Measurements from ENCODE around the gene TCHHL1. TPM values are rescaled to one million over a fixed set of nuclear protein-coding genes. Genes with fewer than 3 reads are reported as not detected.

The TCHHL1 gene
- total RNA-seq, 1 experiment from 2014 or later = not detected

GRCh38 chr1:152071123-152071522, 17.7 kb downstream of the TCHHL1 start:
- Histone ChIP-seq H3K9me2 (ENCODE audit: insufficient read depth) (no peaks in the 10 kb centered on the region), H3K4me1 (ENCODE audit: control insufficient read depth in 1 of 2, insufficient read depth in 2 of 2, low read length in 2 of 2) (no peaks in the 10 kb centered on the region), H3K27ac (ENCODE audit: low read depth, low read length) (no peak overlapping the region), H3K4me2 (ENCODE audit: low read length) (no peak overlapping the region), H3K4me3 (replicated peaks in 1 of 2; ENCODE audit: low read depth in 1 of 2, low read length in 2 of 2) (no peak overlapping the region), H3K9me3 (ENCODE audit: control insufficient read depth in 1 of 2, insufficient read depth in 1 of 2, low read depth in 1 of 2, low read length in 2 of 2) (no peaks in the 10 kb centered on the region), H4K20me1 (ENCODE audit: insufficient read depth) (no peaks in the 10 kb centered on the region), H3K9ac (ENCODE audit: low read length) (no peak overlapping the region), H3K27me3 (ENCODE audit: insufficient read depth, low read length) (peaks cover 47% of the 10 kb centered on the region), H3K79me2 (ENCODE audit: insufficient read depth, low read length) (no peaks in the 10 kb centered on the region), H3K36me3 (ENCODE audit: control insufficient read depth in 1 of 2, insufficient read depth in 2 of 2, low read length in 2 of 2) (no peaks in the 10 kb centered on the region), H2AFZ (ENCODE audit: low read depth, low read length, poor library complexity, severe bottlenecking) (no peak overlapping the region)
- ChIA-PET RAD21 (ENCODE audit: low non-redundant PET in 1 of 2, low total read pairs in 2 of 2, uncharacterized antibody in 2 of 2, unreplicated experiment in 2 of 2) (no interaction called here), CTCF (no interaction called here), POLR2A (no interaction called here)
- BruUV-seq (replicated peaks) = no TSS peak
- DNase-seq (ENCODE audit: low read depth, low spot score) = no peak
- ATAC-seq = no peak
- intact Hi-C loops (cut with micrococcal nuclease) = no loop called here
- TF ChIP-seq RAD21 (IDR thresholded peaks at IDR 0.05; ENCODE audit: low read depth) = no peak
- no peak for TF ChIP-seq SP1 (IDR thresholded peaks at IDR 0.05; ENCODE audit: low read depth)
- TF ChIP-seq, protein P1, sequence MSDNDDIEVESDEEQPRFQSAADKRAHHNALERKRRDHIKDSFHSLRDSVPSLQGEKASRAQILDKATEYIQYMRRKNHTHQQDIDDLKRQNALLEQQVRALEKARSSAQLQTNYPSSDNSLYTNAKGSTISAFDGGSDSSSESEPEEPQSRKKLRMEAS (IDR thresholded peaks at IDR 0.05) = no peak
- no peak for TF ChIP-seq SRF (IDR thresholded peaks at IDR 0.05; ENCODE audit: low read depth)
- TF ChIP-seq POLR2A (IDR thresholded peaks at IDR 0.05; ENCODE audit: borderline replicate concordance, extremely low read depth, insufficient read depth, insufficient read length) = no peak
- no peak for TF ChIP-seq POLR2AphosphoS5 (IDR thresholded peaks at IDR 0.05; ENCODE audit: low read depth, low read length)
- TF ChIP-seq, protein P2, sequence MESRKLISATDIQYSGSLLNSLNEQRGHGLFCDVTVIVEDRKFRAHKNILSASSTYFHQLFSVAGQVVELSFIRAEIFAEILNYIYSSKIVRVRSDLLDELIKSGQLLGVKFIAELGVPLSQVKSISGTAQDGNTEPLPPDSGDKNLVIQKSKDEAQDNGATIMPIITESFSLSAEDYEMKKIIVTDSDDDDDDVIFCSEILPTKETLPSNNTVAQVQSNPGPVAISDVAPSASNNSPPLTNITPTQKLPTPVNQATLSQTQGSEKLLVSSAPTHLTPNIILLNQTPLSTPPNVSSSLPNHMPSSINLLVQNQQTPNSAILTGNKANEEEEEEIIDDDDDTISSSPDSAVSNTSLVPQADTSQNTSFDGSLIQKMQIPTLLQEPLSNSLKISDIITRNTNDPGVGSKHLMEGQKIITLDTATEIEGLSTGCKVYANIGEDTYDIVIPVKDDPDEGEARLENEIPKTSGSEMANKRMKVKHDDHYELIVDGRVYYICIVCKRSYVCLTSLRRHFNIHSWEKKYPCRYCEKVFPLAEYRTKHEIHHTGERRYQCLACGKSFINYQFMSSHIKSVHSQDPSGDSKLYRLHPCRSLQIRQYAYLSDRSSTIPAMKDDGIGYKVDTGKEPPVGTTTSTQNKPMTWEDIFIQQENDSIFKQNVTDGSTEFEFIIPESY (IDR thresholded peaks at IDR 0.05; ENCODE audit: extremely low read depth, insufficient replicate concordance, low read length) = no peak
- TF ChIP-seq YY1 (IDR thresholded peaks at IDR 0.05; ENCODE audit: extremely low read depth, insufficient replicate concordance, low read depth, low read length) = no peak
- no peak for TF ChIP-seq TCF7L2 (IDR thresholded peaks at IDR 0.05; ENCODE audit: borderline replicate concordance, extremely low read depth, insufficient read depth, insufficient read length)
- no peak for TF ChIP-seq SIN3A (IDR thresholded peaks at IDR 0.05; ENCODE audit: low read depth)
- no peak for TF ChIP-seq JUND (IDR thresholded peaks at IDR 0.05)
- TF ChIP-seq EGR1 (IDR thresholded peaks at IDR 0.05; ENCODE audit: low read depth) = no peak
- TF ChIP-seq, protein P3, sequence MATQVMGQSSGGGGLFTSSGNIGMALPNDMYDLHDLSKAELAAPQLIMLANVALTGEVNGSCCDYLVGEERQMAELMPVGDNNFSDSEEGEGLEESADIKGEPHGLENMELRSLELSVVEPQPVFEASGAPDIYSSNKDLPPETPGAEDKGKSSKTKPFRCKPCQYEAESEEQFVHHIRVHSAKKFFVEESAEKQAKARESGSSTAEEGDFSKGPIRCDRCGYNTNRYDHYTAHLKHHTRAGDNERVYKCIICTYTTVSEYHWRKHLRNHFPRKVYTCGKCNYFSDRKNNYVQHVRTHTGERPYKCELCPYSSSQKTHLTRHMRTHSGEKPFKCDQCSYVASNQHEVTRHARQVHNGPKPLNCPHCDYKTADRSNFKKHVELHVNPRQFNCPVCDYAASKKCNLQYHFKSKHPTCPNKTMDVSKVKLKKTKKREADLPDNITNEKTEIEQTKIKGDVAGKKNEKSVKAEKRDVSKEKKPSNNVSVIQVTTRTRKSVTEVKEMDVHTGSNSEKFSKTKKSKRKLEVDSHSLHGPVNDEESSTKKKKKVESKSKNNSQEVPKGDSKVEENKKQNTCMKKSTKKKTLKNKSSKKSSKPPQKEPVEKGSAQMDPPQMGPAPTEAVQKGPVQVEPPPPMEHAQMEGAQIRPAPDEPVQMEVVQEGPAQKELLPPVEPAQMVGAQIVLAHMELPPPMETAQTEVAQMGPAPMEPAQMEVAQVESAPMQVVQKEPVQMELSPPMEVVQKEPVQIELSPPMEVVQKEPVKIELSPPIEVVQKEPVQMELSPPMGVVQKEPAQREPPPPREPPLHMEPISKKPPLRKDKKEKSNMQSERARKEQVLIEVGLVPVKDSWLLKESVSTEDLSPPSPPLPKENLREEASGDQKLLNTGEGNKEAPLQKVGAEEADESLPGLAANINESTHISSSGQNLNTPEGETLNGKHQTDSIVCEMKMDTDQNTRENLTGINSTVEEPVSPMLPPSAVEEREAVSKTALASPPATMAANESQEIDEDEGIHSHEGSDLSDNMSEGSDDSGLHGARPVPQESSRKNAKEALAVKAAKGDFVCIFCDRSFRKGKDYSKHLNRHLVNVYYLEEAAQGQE (IDR thresholded peaks at IDR 0.05; ENCODE audit: low read depth) = no peak
- TF ChIP-seq, protein P4, sequence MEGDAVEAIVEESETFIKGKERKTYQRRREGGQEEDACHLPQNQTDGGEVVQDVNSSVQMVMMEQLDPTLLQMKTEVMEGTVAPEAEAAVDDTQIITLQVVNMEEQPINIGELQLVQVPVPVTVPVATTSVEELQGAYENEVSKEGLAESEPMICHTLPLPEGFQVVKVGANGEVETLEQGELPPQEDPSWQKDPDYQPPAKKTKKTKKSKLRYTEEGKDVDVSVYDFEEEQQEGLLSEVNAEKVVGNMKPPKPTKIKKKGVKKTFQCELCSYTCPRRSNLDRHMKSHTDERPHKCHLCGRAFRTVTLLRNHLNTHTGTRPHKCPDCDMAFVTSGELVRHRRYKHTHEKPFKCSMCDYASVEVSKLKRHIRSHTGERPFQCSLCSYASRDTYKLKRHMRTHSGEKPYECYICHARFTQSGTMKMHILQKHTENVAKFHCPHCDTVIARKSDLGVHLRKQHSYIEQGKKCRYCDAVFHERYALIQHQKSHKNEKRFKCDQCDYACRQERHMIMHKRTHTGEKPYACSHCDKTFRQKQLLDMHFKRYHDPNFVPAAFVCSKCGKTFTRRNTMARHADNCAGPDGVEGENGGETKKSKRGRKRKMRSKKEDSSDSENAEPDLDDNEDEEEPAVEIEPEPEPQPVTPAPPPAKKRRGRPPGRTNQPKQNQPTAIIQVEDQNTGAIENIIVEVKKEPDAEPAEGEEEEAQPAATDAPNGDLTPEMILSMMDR (IDR thresholded peaks at IDR 0.05 in 2 of 3, conservative IDR thresholded peaks at IDR 0.05 in 1 of 3; ENCODE audit: borderline replicate concordance in 1 of 3, insufficient read depth in 1 of 3, low read depth in 2 of 3, low read length in 2 of 3) = no peak

All from HCT116 (cell line).